ENCODE results near the gene IFNA16.
A peak's percentile ranks its signal among the peaks of the same experiment; 100 is the strongest.
"Not testable (repeated sequence)": the region's sequence is repeated elsewhere in the genome, so short reads cannot be mapped to it uniquely, and the experiment has no call there.

Gene IFNA16

DNA sequence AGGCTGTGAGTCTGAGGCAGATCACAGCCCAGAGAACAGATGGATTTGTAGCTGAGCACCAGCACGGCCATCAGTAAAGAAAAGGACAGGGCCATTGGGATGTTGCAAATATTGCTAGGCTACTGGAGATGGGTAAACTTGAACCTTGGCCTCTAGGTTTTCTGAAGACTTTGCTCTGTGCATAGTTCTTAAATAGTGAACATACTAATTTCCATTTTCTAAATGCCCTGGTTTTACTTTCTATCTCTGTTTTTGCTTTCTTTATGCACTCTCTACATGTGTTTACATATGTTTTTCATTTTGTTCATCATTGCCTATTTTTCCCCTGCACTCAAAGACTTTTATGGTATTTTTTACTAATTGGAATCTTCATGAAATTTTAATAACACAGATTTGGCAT is at the start of gene IFNA16:
IFNA16 (minus strand) TSS at position 101 of the 400 bp plus-strand sequence; CDS start at position 95, 6 bp downstream.
- DNase-seq (ENCODE audit: low spot score): not testable (repeated sequence)

DNA sequence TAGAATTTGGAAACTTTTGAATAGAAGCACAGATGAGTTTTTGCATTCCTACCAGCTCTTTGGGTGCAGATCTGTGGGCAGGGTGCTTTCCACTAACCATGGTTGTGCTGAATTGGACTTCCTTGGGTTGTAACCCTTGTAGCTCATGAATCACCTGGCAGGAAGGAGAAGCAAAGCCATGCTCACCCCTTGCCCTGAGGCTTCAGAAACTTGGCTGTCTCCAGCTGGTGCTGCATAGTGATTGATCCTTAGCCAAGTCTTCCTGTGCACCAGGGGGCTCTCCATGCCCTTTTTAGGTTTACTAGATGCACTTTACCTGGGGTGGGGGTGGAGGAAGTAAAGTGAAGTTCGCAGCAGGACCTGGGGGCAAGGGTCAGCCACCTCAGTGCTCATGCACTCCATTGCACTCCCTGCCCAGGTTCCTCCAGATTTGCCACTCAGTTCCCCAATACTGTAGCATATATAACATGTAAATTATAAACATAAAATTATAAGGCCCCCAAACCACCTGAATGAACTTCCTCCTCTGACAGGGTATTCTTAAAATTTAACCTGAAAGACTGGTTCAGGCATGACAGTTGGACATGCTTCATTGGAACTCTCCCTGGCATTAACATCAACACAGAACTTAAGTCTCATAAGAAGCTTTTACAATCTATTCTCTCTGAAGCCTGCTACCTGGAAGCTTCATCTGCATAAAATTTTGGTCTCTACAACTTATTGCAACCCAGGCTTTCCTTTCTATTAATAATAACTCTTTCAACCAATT is 48.5 kb upstream of the IFNA16 start:
- no peak for DNase-seq (ENCODE audit: low spot score)

DNA sequence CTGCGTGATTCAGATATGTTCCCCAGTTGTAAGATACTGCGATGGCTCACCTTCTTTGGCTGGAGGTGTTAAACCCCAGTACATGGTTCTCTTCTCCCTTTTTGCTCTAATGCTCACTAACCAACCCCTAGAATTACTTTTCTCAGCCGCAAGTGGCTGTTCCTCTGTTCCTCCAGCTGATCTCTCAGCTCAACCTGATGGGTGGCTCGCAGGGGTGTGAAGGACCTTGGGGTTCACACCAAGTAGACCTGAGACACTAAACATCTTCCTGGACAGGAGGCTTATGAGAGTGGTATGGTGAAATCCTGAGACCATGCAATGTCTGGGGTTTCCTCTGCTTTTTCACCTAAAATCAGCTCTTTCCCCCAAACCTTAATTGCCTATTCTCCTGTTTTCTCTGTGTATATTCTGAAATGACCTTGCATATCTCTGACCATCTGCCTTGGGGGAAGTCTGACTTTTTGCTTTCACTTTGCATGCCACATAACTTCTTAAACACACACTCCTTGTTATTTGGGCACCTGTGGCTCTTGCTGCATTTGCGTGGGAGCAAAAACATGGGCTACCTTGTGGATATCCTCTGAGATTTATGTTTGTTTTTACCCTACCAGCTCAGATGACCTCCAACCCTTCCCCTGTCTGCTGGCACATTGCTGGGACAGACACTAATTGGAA is 38.6 kb upstream of the IFNA16 start:
- DNase-seq (ENCODE audit: low spot score): no peak

DNA sequence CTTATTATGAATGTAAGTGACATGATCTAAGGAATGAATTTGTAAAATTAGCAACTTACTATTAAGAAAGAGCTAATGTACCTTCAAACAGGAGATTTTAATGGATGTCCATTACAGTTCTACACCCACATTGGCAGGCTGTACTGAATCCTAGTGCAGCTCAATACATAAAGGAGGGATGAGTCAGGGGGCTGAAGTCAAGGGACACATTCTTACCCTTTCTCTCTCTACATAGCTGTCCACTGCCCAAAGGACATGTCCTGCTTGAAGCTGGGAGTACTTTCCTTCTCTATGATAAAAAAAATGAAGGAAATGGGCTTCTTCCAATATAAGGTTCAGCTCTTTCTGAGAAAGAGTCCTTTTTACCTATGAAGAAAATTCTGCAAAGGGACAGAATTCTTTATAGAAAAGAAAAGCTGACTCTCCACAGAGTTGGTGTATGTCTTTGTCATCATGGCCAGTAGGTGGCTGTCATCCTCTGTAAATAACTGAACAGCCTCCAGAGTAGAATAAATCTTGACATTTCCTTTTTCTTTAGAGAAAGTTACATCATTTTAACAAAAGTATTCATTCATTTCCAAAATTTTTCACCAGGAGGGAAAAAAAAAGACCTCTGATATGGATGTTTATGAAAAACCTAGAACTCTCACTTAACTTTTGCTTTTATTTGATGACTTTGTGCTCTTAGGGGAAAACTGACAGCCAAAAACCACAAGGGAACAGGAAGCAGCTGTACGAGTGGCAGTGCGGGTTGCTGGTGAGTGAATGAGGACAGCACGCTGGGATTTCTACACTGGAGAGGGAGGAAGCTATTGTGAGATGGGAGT is 35.8 kb upstream of the IFNA16 start:
- DNase-seq (ENCODE audit: low spot score): peak; percentile 48

DNA sequence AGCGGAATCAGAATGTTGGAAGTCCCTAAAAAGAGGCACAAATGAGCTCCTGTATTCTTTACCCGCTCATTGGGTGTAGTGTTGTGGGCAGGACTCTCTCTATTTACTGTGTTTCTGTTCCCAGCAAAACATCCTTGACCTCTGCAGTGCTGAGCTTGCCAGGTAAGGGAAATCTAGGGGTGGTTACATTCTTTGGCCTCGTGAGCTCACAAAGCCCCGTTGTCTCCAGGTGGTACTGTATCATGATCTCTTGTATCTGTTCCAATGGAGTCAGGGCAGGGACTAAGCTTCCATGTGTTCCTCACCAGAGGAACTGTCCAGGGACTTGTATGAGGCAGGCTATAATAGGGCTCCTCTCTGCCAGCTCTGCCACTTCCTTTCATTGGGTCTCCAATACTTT is 34.5 kb upstream of the IFNA16 start:
- DNase-seq (ENCODE audit: low spot score): no peak

DNA sequence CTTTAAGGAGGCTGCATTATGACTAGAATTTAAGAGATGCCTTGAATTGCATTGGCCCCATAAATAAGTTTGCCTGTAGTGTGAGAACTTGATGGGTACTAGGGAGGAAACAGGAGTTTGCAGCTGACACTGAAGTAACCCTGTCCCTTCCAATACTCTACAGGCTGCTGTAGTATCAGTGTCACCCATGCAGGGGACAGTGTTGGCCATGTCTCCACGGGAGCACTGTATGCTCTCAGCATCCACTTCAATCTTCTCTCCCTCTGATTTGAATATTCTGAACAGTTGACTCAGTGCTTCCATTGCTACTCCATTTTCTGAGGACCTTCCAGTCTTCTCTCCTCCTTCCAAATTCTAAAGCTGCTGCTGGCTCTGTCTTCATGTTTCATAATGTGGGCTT is 34.1 kb upstream of the IFNA16 start:
- peak; percentile 6 for DNase-seq (ENCODE audit: low spot score)

DNA sequence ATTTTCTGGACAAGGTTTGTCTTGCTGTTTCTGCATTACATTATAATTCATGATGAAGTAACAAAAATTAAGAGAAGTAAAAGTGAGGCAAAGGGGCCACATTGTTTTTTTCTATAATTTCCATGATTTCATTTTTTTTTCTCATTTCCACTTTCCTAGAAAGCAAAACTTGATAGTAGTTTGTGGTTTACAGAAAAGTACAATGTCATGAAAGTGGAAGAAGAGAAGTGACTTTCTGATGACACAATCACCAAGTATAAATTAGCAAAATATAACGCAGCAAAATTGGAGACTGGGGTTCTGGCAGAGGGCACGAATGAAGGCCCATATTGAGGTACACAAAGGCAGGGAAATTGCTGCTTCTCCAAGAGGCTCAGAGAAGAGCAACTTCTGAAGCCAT is 27.7 kb upstream of the IFNA16 start:
- no peak for DNase-seq (ENCODE audit: low spot score)

DNA sequence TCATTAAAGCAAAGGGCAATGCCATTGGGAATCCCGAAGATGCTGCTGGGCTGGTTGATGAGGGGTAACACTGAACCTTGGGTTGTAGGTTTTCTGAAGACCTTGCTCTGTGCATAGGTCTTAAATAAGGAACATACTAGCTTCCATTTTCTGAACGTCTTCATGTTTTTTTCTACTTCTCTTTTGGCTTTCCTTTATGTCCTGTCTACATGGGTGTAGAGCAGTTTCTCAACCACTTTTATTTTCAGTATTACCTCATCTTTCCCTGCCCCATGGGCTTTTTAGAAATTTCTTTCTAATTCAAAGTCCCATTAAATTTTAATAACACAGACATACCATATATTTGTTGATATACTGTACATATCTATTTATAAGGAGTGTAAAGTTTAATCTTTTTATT is 22.8 kb upstream of the IFNA16 start, which contains the start of gene IFNA14:
IFNA14 (minus strand) TSS at position 95 of the 400 bp plus-strand sequence; CDS start at position 25, 70 bp downstream.
- DNase-seq (ENCODE audit: low spot score): no peak

DNA sequence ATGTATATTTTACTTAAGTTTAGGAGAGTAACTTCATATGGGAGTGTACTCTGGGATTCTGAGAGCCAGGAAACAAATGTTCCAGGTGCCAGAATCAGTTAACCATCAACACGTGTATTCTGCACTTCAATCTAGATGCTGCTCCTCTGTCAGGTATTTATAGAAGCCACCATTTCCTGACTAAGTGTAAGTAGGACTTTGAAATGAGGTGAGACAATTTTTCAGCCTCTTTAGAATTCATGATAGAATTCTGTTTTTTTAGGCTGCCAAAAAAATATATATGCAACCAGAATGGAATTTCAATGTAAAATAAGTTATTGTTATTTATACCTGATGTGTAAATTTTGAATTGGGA is 19.2 kb upstream of the IFNA16 start:
- not testable (repeated sequence) for DNase-seq (ENCODE audit: low spot score)

DNA sequence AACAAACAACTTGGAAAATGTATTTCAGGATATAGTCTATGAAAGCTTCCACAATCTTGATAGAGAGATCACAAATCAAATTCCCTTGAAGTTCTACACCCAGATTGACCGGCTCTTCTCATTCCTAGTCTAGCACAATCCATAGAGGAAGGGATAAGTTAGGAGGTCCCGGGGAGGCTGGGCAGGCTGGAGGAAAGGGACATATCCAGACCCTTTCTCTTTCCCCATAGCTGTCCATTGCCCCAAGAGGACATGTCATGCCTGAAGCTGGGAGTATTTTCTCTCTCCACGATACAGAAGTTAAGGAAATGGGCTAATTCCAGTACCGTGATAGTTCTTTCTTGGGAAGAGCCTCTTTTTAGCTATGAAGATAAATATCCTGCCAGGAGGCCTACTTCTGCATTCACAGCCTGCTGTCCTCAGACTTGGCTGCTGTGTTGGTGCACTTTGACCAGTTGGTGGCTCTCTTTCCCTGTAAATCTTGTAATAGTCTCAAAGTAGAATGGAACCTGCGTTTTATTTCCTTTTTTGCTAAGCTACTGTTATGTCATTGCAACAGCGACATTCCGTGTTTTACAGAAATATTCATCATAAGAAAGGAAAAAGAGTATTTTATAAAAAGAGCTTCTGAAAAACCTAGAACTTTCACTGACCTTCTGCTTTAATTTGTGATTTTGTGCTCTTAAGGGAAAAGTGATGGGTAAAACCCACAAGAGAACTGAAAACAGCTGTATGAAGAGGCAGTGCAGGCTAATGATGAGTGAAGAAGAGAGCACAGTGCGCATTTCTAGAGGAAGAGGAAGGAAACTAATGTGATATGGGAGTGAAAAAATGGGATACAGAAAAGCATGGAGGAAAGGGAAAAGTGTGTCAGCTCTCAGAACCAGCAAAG is 18.6 kb upstream of the IFNA16 start:
- DNase-seq (ENCODE audit: low spot score): peak; percentile 63

DNA sequence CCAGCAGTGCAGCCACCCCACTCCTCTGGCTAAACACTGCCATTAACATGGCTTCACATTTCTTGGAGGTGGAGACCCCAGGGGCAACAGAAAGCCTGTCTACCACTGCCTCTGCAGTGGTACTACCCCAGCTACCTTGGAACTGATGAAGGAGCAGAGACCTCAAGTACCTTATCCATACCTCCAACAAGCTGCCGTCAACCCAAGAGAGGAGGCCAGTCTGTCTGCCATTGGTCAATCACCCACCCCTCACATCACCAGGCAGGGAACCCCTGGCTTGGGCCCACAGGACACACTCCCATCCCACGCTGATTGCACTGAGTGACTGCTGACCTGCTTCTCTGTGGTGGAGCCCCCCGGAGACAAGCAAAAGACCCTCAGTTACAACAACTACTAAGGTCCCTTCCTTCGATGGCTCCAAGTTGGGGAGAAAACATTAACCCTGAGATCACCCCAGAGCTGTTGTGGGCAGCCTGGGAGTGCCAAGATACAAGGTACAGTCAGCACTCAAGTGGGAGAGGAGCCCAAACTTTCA is 17.1 kb upstream of the IFNA16 start:
- no peak for DNase-seq (ENCODE audit: low spot score)

DNA sequence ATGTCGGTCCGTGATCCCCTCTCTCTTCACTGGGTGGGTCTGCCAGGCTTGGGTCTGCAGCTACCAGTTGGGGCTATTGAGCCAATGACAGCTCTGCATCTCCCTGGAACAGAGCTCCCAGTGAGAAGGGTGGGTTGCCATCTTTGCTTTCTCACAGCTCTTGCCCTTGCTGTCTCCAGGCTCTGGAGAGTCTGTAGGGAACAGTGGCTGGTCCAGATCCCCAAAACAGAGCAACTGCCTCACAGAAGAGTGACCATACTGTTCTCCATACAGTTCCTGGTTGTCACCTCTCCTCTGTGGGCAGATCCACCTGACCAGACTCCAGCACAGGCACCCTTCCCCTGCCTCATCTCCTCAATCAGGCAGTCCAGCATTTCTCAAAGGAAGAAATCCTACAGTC is 16.1 kb upstream of the IFNA16 start:
- DNase-seq (ENCODE audit: low spot score): no peak

DNA sequence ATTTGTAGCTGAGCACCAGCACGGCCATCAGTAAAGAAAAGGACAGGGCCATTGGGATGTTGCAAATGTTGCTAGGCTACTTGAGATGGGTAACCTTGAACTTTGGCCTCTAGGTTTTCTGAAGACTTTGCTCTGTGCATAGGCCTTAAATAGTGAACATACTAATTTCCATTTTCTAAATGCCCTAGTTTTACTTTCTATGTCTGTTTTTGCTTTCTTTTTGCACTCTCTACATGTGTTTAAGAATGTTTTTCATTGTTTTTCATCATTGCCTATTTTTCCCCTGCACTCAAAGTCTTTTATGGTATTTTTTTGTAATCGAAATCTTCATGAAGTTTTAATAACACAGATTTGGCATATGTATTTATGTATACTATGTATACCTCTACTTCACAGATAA is 11.0 kb upstream of the IFNA16 start, which contains the start of gene IFNA17:
IFNA17 (minus strand) TSS at position 101 of the 400 bp plus-strand sequence; CDS start at position 52, 49 bp downstream.
- DNase-seq (ENCODE audit: low spot score): no peak

DNA sequence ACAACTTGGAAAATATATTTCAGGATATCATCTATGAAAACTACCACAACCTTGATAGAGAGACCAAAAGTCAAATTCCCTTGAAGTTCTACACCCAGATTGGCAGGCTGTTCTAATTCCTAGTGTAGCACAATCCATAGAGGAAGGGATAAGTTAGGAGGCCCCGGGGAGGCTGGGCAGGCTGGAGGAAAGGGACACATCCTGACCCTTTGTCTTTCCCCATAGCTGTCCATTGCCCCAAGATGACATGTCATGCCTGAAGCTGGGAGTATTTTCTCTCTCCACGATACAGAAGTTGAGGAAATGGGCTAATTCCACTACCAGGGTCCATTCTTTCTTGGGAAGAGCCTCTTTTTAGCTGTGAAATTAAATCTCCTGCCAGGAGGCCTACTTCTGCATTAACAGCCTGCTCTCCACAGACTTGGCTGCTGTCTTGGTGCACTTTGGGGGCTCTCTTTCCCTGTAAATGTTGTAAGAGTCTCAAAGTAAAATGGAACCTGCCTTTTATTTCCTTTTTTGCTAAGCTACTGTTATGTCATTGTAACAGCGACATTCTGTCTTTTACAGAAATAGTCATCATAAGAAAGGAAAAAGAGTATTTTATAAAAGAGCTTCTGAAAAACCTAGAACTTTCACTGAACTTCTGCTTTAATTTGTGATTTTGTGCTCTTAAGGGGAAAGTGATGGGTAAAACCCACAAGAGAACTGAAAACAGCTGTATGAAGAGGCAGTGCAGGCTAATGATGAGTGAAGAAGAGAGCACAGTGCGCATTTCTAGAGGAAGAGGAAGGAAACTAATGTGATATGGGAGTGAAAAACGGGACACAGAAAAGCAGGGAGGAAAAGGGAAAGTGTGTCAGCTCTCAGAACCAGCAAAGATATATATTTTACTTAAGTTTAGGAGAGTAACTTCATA is 3.4 kb downstream of the IFNA16 start:
- peak; percentile 16 for DNase-seq (ENCODE audit: low spot score)

DNA sequence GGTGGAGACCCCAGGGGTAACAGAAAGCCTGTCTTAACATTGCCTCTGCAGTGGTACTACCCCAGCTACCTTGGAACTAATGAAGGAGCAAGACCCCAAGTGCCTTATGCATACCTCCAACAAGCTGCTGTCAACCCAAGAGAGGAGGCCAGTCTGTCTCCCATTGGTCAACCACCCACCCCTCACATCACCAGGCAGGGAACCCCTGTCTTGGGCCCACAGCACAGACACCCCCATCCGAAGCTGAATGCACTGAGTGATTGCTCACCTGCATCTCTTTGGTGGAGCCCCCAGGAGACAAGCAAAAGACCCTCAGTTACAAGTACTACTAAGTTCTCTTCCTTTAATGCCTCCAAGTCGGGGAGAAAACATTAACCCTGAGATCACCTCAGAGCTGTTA is 5.0 kb downstream of the IFNA16 start:
- not testable (repeated sequence) for DNase-seq (ENCODE audit: low spot score)

DNA sequence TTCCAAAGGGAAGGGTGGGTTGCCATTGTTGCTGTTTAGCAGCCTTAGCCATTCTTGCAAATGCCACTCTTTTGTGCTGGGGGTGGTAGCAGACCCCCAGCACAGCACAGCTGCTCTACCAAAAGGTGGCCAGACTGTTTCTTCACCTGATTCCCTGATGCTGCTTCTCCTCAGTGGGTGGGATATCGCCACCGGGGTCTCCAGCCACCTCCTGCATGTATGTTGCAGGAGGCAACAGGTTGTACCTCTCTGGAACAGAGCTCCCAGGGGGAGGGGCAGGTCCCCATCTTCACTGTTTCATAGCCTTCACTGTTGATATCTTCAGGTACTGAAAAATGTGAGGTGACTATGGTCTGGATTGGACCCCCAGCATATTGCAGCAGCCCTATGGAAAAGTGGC is 6.3 kb downstream of the IFNA16 start:
- DNase-seq (ENCODE audit: low spot score): not testable (repeated sequence)

DNA sequence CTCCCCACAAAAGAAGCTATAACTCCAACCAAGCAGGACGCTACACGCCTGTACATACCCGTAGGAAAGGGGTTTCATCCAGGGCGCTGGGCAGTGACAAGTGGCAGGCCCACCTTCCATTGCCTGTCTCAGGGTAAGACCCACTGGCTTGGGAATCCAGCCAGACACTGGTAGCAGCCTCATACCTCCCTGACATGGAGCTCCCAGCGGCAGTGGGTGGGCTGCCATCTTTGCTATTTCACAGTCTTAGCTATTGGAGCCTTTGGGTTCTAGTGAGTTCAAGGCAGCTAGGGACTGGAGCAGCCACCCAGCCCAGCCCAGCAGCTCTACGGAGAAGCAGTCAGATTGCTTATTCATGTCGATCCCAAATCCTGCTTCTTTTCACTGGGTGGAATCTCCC is 6.8 kb downstream of the IFNA16 start:
- no peak for DNase-seq (ENCODE audit: low spot score)

DNA sequence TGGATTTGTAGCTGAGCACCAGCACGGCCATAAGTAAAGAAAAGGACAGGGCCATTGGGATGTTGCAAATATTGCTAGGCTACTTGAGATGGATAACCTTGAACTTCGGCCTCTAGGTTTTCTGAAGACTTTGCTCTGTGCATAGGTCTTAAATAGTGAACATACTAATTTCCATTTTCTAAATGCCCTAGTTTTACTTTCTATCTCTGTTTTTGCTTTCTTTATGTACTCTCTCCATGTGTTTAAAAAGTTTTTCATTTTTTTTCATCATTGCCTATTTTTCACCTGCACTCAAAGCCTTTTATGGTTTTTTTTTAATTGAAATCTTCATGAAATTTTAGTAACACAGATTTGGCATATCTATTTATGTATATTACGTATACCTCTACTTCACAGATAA is 10.1 kb downstream of the IFNA16 start, which contains the start of gene IFNA10:
IFNA10 (minus strand) TSS at position 101 of the 400 bp plus-strand sequence; CDS start at position 55, 46 bp downstream.
- DNase-seq (ENCODE audit: low spot score): not testable (repeated sequence)

DNA sequence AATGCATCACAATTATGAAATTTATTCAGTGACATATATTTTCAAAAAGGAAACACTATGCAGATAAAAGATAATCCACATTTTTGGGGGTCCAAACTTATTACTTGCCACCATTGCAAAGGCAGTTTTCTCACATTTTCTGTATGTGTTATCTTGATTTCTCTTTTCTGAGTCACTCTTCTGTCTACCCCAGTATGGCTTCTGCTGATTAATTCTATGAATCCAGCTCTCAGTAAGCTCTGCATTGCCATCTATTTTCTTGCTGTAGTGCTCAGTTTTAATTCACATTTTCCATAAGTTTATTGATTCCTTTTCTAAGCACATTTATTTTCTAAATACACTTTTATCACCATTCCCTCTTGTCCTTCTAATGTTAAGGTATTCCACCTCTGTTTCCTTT is 11.9 kb downstream of the IFNA16 start:
- DNase-seq (ENCODE audit: low spot score): no peak

DNA sequence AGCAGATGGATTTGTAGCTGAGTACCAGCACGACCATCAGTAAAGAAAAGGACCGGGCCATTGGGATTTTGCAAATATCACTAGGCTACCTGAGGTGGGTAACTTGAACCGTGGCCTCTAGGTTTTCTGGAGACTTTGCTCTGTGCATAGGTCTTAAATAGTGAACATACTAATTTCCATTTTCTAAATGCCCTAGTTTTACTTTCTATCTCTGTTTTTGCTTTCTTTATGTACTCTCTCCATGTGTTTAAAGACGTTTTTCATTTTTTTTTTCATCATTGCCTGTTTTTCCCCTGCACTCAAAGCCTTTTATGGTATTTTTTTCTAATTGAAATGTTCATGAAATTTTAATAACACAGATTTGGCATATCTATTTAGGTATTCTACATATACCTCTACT is 15.0 kb downstream of the IFNA16 start, which contains the start of gene IFNA7:
IFNA7 (minus strand) TSS at position 101 of the 400 bp plus-strand sequence; CDS start at position 61, 40 bp downstream.
- DNase-seq (ENCODE audit: low spot score): not testable (repeated sequence)
